HG03135 (cell line): ENCODE data around the gene GALR2.
"Not testable (repeated sequence)": the region's sequence is repeated elsewhere in the genome, so short reads cannot be mapped to it uniquely, and the experiment has no call there.

ENCODE experiments used
- ATAC-seq: cut with Tn5 transposase; IDR thresholded peaks from one replicate; pipeline ENCODE4 v1.9.1; 2021; ENCODE audit warnings: mild to moderate bottlenecking, moderate library complexity; ENCODE audit not compliant: unreplicated experiment

The GALR2 gene

GRCh38 chr17:76049836-76050537 lies 24.6 kb upstream of the GALR2 start:
- ATAC-seq = no peak

- ATAC-seq = no peak
These were observed 23.8 kb upstream of the GALR2 start for GRCh38 chr17:76050538-76051467.

- ATAC-seq = no peak
These were observed 23.0 kb upstream of the GALR2 start for GRCh38 chr17:76051561-76051960.

GRCh38 chr17:76053246-76054111 lies 21.1 kb upstream of the GALR2 start:
- no peak for ATAC-seq

GRCh38 chr17:76054112-76054476 lies 20.5 kb upstream of the GALR2 start:
- ATAC-seq = no peak

GRCh38 chr17:76056882-76057281 lies 17.7 kb upstream of the GALR2 start:
- ATAC-seq = no peak

GRCh38 chr17:76058264-76058663 lies 16.3 kb upstream of the GALR2 start:
- not testable (repeated sequence) for ATAC-seq

GRCh38 chr17:76063875-76064546 lies 10.6 kb upstream of the GALR2 start:
- ATAC-seq = no peak

GRCh38 chr17:76065775-76066174 lies 8.8 kb upstream of the GALR2 start:
- no peak for ATAC-seq

GRCh38 chr17:76071531-76072147 lies 2.9 kb upstream of the GALR2 start:
- ATAC-seq = peak; percentile 13

- ATAC-seq = peak; percentile 79
These were observed 2.3 kb upstream of the GALR2 start, which contains the start of gene SRP68 for GRCh38 chr17:76072148-76072858. Gene SRP68, minus strand, starts transcription at chr17:76072517. Its CDS starts 26 bp downstream, at chr17:76072491.

GRCh38 chr17:76075364-76076145 lies 974 bp downstream of the GALR2 start:
- no peak for ATAC-seq

GRCh38 chr17:76076146-76076764 lies 1.7 kb downstream of the GALR2 start:
- no peak for ATAC-seq

GRCh38 chr17:76076765-76077583 lies 2.4 kb downstream of the GALR2 start:
- no peak for ATAC-seq

- no peak for ATAC-seq
These were observed 3.1 kb downstream of the GALR2 start for GRCh38 chr17:76077584-76078110.

GRCh38 chr17:76078370-76078769 lies 3.8 kb downstream of the GALR2 start:
- ATAC-seq = not testable (repeated sequence)
